T-helper 9 cell (primary cell): ENCODE data around the gene CRHR2.

Experiments used
- DNase-seq: peaks from one replicate; pipeline ENCODE4 v3.0.0-alpha.2; 2020

The CRHR2 gene

GRCh38 chr7:30706316-30706715 is 24.1 kb upstream of the CRHR2 start:
- DNase-seq: no peak

- no peak for DNase-seq
These were observed 23.3 kb upstream of the CRHR2 start for GRCh38 chr7:30705596-30705995.

DNA sequence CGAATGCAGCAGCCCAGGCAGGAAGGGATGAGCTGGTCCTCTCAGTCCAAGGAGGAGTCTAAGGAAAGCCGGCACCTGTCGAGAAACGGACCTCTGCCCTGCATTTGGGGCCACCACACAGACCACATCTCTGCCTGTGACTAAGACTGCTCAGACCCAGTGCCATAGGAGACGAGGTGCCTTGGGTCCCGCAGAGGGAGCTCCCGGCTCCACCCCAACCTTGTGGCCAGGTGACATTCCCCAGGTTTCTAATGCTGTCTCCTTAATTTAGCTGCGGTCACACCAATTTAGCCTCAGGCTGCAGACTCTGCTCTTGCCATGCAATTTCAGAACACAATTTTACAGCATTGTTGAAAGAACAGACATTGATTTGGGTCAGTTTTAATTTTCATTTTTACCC is 22.8 kb upstream of the CRHR2 start:
- DNase-seq: no peak

GRCh38 chr7:30703756-30704155 is 21.5 kb upstream of the CRHR2 start:
- DNase-seq: no peak

DNA sequence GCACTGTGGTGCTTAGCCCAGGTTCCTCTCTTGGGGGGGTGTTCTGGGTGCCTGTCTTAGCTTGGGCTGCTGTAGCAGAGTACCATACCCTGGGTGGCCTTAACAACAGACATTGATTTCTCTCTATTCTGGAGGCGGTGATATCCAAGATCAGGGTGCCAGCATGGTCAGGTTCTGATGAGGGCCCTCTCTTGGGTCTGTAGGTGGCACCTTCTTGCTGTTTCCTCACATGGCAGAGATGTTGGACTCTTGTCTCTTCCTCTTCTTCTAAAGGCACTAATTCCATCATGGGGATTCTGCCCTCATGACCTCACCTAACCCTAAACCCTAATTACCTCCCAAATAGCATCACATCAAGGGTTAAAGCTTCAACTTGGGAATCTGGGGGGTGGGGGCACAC is 19.9 kb upstream of the CRHR2 start:
- no peak for DNase-seq

DNA sequence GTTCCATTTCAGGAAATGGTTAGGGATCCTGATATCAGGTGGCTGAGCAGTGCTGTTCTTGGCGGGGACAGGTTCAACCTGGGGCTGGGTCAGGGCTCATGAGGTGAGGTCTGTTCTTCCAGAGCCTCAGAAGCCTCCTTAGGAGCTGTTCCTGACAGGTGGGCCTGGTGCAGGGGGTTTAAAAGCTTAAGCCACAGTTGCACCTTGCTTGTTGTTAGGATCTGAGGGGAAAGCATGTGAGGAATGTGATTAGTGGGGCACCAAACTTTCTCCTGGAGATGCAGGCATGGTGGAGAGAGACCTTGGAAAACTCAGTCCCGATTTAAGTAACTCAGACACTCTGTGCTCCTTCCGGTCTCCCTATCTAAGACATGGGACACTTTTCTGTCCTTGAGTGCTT is 18.7 kb upstream of the CRHR2 start:
- DNase-seq: no peak

- DNase-seq: no peak
These were observed 17.6 kb upstream of the CRHR2 start for GRCh38 chr7:30699706-30700495.

DNA sequence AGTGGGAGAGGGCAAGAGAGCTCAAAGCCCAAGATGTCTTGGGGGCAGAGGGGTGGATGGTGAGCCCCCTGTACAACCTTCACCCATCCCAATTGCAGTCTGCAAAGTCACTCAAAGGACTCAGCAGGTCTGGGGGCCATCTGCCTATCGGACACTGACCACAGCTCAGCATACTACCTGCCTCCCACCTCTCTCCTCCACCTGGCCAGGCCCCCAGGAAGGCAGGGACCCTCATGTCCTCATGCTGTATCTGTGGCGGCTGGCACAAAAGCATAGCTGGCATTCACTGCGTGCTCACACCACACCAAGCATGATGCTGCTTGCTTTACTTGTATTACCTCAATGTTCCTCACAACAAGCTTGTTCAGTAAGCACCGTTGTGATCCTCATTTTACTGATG is 16.2 kb upstream of the CRHR2 start:
- DNase-seq: no peak

DNA sequence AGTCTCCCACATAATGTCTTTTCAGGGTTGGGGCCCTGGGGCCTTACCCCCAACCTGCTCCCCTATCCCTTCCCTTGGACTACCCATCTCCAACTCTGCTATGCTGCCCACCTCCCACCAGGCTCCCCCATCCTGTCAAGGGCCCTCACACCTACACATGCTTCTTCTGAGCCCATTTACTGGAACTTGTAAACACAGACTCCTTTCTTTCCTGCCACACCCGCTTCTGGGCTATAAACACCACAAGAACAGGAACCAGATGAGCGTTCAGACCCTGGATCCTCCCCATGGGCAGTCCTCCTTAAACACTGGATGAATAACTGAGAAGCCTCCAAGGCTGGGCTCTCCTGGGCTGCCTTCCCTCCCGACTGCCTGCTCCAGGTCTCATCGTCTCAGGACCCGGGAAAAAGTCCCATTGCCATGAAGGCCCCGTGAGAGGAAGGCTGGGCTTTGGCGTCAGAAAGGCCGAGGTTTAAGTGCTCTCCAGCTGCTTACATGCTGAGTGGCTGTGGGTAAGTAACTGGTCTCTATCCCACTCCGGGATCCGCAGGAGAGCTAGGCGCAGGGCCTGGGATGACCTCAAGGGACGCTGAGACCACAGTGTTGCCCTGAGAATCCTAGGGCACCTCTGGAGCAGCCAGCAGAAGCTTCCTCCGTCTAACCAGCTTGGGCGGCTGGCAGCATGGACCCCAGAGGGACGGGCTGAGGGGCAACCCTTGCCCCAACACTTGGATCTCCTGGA is 15.6 kb upstream of the CRHR2 start:
- DNase-seq: no peak

GRCh38 chr7:30694774-30695721 is 12.8 kb upstream of the CRHR2 start:
- DNase-seq: no peak

GRCh38 chr7:30694218-30694745 is 12.0 kb upstream of the CRHR2 start:
- no peak for DNase-seq

DNA sequence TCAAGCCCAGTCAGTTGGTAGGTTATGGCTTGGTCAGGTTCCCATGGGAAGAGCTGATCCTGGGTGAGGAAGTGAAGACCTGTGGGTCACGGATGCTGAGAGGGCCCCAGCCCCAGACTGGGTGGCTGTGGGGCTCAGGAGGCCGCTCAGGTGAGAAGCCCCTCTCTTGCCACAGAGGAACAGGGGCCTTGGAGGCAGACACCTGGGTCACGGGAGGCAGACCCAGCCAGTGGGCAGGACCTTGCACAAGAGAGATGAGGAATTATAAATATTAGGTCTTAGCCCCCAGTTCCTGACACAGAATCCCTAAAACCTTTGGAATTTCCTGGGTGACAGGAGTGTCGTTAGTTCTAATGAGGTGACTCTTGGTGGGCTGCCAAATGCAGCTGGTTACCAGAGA is 10.6 kb upstream of the CRHR2 start:
- no peak for DNase-seq

- DNase-seq: no peak
These were observed 10.2 kb upstream of the CRHR2 start for GRCh38 chr7:30692438-30692837.

GRCh38 chr7:30690011-30690410 is 7.8 kb upstream of the CRHR2 start:
- DNase-seq: no peak

DNA sequence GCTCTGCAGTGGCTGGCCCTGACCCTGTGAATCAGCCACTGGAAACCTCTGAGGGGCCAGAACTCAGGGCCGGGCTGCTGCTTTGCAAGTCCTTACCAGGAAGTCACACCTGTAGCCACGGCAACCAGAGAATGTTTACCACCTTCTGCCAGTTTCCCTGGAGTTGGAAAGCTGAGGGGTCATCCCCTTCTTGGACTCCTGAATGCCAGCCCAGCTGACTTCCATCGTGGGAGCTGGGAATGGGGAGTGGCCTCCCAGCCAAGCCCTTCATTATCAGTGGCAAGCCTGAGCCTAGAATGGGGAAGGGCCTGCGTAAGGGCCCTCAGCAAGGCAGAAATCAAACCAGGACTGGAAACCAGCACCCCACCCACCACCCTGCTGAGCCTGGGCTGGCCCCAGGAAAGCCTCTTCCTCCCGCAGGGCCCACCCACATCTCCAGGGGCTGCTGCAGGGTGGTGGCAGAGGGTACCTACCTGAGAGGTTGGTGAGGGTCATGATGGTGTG is 6.5 kb upstream of the CRHR2 start:
- no peak for DNase-seq

GRCh38 chr7:30687604-30688003 is 5.3 kb upstream of the CRHR2 start:
- DNase-seq: no peak

GRCh38 chr7:30684351-30684750 is 2.1 kb upstream of the CRHR2 start:
- DNase-seq: no peak

- DNase-seq: no peak
These were observed 1.6 kb upstream of the CRHR2 start for GRCh38 chr7:30683816-30684215.

DNA sequence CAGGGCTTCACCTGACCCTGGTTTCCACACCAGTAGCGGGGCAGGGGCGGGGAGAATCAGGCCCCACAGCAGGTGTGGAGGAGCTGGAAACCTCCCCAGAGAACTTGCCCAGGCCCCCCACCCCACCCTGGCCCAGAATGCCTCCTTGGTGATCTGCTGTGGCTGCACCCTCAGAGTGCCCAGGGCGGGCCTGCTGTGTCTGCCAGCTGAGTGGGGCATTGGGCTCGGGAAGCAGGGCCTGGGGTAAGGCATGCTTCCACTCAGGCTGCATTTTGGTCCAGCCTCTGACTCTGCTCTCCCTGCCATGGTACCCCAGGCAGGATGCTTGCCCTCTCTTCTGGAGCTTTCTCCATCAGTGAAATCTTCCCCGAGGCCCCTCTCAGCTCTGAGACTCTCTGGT is 1.1 kb upstream of the CRHR2 start:
- DNase-seq: no peak

GRCh38 chr7:30681815-30682211 is 443 bp downstream of the CRHR2 start:
- DNase-seq: no peak

DNA sequence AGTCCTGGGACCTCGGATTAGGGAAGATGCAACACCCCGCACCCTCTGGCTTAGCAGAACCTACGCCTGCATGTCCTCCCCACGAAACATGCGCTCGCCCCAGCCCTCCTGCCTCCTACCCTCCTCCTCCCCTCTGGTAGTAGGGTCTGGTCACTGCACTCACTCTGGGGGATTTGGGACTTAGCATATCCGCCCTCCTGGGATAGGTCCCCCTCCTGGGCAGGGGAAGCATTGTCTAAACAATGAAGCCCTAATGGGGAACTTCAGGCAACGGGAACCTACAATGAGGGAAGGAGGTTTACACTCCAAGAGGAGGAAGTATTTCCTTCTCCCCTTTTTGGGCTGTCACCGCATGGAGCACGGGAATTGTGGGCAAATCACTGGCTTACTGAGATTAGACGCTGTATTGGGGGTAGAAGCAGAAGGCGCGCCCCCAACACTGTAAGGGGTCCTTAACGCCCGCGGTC is 892 bp downstream of the CRHR2 start:
- DNase-seq: no peak

- no peak for DNase-seq
These were observed 2.6 kb downstream of the CRHR2 start for GRCh38 chr7:30679664-30680063.

DNA sequence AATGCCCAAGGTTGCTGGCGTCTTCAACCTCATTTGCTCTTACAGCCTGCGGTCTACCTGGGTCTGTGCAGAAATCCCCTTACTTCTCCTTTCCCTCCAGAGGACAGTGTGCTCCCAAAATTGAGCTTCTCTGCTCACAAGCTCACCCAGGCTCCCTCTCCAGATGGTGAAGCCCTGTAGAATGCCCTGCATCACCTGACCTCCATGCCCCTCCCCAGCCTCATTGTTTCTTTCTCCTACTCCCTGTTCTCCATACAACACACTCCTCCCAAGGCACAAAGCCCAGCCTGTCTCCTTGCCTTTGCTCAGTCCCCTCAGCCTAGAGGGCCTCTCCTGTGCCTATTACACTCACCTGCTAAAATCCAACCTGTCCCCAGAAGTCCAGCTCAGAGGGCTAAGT is 3.5 kb downstream of the CRHR2 start:
- DNase-seq: no peak
